Colonic mucosa (tissue), 4 donors: ENCODE results near the gene IL17RD. TPM values are rescaled to one million over a fixed set of nuclear protein-coding genes. Genes with fewer than 3 reads are reported as not detected.

ENCODE experiments used
- DNase-seq: peaks from one replicate; pipeline ENCODE4 v3.0.0-alpha.2; 2020
- H3K27ac ChIP-seq: fragments of 200-600 bp; one replicate; pipeline ENCODE4 v1.8.0; 2021
- H3K27me3 ChIP-seq: fragments of 200-600 bp; one replicate; pipeline ENCODE4 v1.8.0; 2021
- H3K36me3 ChIP-seq: fragments of 200-600 bp; one replicate; pipeline ENCODE4 v1.8.0; 2021
- H3K4me1 ChIP-seq: fragments of 200-600 bp; one replicate; pipeline ENCODE4 v1.8.0; 2021; ENCODE audit warnings: mild to moderate bottlenecking
- H3K4me3 ChIP-seq: fragments of 200-600 bp; one replicate; pipeline ENCODE4 v1.8.0; 2021
- H3K9ac ChIP-seq, 2 donors: one replicate each; pipeline ENCODE4 v1.7.0; 2013; ENCODE audit warnings: control low read depth in 2 of 2, low read depth in 2 of 2, low read length in 2 of 2
- H3K9me3 ChIP-seq: fragments of 200-600 bp; one replicate; pipeline ENCODE4 v1.8.0; 2021
- intact Hi-C: fragments of 100-400 bp; cut with DNase I; formaldehyde crosslinking; loops from one replicate; pipeline ENCODE4 v1.14.1; 2022
- total RNA-seq, 2 donors: library from RNA; stranded (reverse); fragmentation: NEBNext Ultra II Directional in 1 of 2; extraction: Animal tissue kit (Norgen Biotek cat#: 25700) in 1 of 2; gene quantifications; one replicate each; pipeline ENCODE4 v1.2.1, GENCODE V29; 2021
- TF ChIP-seq, protein P1 (sequence below): fragments of 200-600 bp; IDR thresholded peaks from one replicate; pipeline ENCODE4 v1.8.0; 2022; ENCODE audit warnings: antibody characterized with exemption, mild to moderate bottlenecking
- donor health status: healthy.
- donor health status: DM: no; HTN: no; CAD: no.
- donor health status: DM: no; HTN: no; CAD: no.

The IL17RD gene
- total RNA-seq, 2 donors from 2014 or later = 2.0 to 5.6 TPM

DNA sequence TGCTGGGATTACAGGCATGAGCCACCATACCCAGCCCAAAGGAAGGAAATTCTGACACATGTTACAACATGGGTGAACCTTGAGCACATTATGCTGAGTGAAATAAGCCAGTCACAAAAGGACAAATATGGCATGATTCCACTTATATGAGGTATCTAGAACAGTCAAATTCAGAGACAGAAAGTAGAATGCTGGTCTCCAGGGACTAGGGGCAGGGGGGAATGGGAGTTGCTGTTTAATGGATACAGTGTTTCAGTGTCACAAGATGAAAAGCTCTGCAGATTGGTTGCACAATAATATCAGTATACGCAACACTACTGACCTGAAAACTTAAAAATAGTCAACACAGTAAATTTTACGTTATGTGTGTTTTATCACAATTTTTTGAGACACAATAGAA is 100.6 kb downstream of the IL17RD start:
- TF ChIP-seq, protein P1, sequence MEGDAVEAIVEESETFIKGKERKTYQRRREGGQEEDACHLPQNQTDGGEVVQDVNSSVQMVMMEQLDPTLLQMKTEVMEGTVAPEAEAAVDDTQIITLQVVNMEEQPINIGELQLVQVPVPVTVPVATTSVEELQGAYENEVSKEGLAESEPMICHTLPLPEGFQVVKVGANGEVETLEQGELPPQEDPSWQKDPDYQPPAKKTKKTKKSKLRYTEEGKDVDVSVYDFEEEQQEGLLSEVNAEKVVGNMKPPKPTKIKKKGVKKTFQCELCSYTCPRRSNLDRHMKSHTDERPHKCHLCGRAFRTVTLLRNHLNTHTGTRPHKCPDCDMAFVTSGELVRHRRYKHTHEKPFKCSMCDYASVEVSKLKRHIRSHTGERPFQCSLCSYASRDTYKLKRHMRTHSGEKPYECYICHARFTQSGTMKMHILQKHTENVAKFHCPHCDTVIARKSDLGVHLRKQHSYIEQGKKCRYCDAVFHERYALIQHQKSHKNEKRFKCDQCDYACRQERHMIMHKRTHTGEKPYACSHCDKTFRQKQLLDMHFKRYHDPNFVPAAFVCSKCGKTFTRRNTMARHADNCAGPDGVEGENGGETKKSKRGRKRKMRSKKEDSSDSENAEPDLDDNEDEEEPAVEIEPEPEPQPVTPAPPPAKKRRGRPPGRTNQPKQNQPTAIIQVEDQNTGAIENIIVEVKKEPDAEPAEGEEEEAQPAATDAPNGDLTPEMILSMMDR = no peak
- no peak overlapping the region for H3K27ac ChIP-seq
- H3K9me3 ChIP-seq = no peaks in the 10 kb centered on the region
- H3K4me3 ChIP-seq = no peak overlapping the region
- no peaks in the 10 kb centered on the region for H3K27me3 ChIP-seq
- H3K9ac ChIP-seq = no peak overlapping the region
- intact Hi-C loops = no loop called here
- DNase-seq = no peak
- no peaks in the 10 kb centered on the region for H3K36me3 ChIP-seq
- peaks cover 10% of the 10 kb centered on the region for H3K4me1 ChIP-seq

DNA sequence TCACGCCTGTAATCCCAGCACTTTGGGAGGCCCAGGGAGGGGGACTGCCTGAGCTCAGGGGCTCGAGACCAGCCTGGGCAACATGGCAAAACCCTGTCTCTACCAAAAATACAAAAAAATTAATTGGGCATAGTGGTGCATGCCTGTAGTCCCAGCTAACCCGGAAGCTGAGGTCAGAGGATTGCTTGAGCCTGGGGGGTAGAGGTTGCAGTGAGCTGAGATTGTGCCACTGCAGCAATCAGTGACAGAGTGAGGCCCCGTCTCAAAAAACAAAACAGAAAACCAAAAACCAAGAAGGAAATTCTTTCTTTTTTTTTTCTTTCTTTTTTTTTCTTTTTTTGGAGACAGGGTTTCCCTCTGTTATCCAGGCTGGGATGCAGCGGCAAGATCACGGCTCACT is 101.2 kb downstream of the IL17RD start:
- no peak overlapping the region for H3K9ac ChIP-seq
- H3K4me1 ChIP-seq = peaks cover 10% of the 10 kb centered on the region
- H3K9me3 ChIP-seq = no peaks in the 10 kb centered on the region
- H3K27me3 ChIP-seq = no peaks in the 10 kb centered on the region
- H3K4me3 ChIP-seq = no peak overlapping the region
- no peak for DNase-seq
- intact Hi-C loops = no loop called here
- TF ChIP-seq, protein P1 = no peak
- no peaks in the 10 kb centered on the region for H3K36me3 ChIP-seq
- H3K27ac ChIP-seq = no peak overlapping the region

- Histone ChIP-seq H3K4me3 (no peak overlapping the region), H3K36me3 (no peaks in the 10 kb centered on the region), H3K4me1 (peaks cover 5% of the 10 kb centered on the region), H3K27me3 (no peaks in the 10 kb centered on the region), H3K9me3 (no peaks in the 10 kb centered on the region), H3K27ac (no peak overlapping the region), H3K9ac (no peak overlapping the region)
- no peak for DNase-seq
- intact Hi-C loops = no loop called here
- TF ChIP-seq, protein P1 = no peak
Observed at GRCh38 chr3:57063032-57063431, 102.1 kb downstream of the IL17RD start.

- TF ChIP-seq, protein P1 = no peak
- no peaks in the 10 kb centered on the region for H3K9me3 ChIP-seq
- DNase-seq = no peak
- H3K4me3 ChIP-seq = no peak overlapping the region
- H3K27me3 ChIP-seq = no peaks in the 10 kb centered on the region
- intact Hi-C loops = no loop called here
- H3K36me3 ChIP-seq = no peaks in the 10 kb centered on the region
- no peak overlapping the region for H3K9ac ChIP-seq
- peaks cover 5% of the 10 kb centered on the region for H3K4me1 ChIP-seq
- peak overlapping the region; percentile 9 for H3K27ac ChIP-seq
Observed at GRCh38 chr3:57062101-57062631, 103.0 kb downstream of the IL17RD start.

GRCh38 chr3:57061556-57061955 is 103.6 kb downstream of the IL17RD start:
- Histone ChIP-seq H3K36me3 (no peaks in the 10 kb centered on the region), H3K27me3 (no peaks in the 10 kb centered on the region), H3K9ac (no peak overlapping the region), H3K27ac (peak overlapping the region; percentile 9), H3K4me3 (no peak overlapping the region), H3K9me3 (no peaks in the 10 kb centered on the region), H3K4me1 (peaks cover 5% of the 10 kb centered on the region)
- intact Hi-C loops = no loop called here
- TF ChIP-seq, protein P1 = no peak
- no peak for DNase-seq
